ELF-1 (cell line): ENCODE data around the gene AATK.
"Not testable (repeated sequence)": the region's sequence is repeated elsewhere in the genome, so short reads cannot be mapped to it uniquely, and the experiment has no call there.

Experiments
- DNase-seq: peaks from one replicate; pipeline ENCODE4 v3.0.0-alpha.2; 2016; ENCODE audit warnings: low read depth, low spot score

The AATK gene

GRCh38 chr17:81093619-81094508 is 72.2 kb downstream of the AATK start:
- DNase-seq, result no peak

GRCh38 chr17:81092518-81093095 is 73.4 kb downstream of the AATK start:
- no peak for DNase-seq

- peak; percentile 66 for DNase-seq
Measured at GRCh38 chr17:81091774-81092517, 74.1 kb downstream of the AATK start.

GRCh38 chr17:81091154-81091553 is 74.9 kb downstream of the AATK start:
- no peak for DNase-seq

GRCh38 chr17:81090361-81091136 is 75.5 kb downstream of the AATK start:
- peak; percentile 60 for DNase-seq

GRCh38 chr17:81086789-81087551 is 79.1 kb downstream of the AATK start:
- DNase-seq, result no peak

GRCh38 chr17:81085420-81085911 is 80.6 kb downstream of the AATK start:
- DNase-seq, result no peak

GRCh38 chr17:81084680-81085419 is 81.2 kb downstream of the AATK start:
- no peak for DNase-seq

GRCh38 chr17:81083125-81083765 is 82.8 kb downstream of the AATK start:
- no peak for DNase-seq

- no peak for DNase-seq
Measured at GRCh38 chr17:81082177-81083073, 83.6 kb downstream of the AATK start.

GRCh38 chr17:81081222-81082176 is 84.5 kb downstream of the AATK start:
- DNase-seq, result no peak

- no peak for DNase-seq
Measured at GRCh38 chr17:81080019-81080418, 86.0 kb downstream of the AATK start.

GRCh38 chr17:81078026-81078913 is 87.8 kb downstream of the AATK start:
- DNase-seq, result not testable (repeated sequence)

- DNase-seq, result peak; percentile 51
Measured at GRCh38 chr17:81076141-81076679, 89.8 kb downstream of the AATK start.

GRCh38 chr17:81075307-81075706 is 90.7 kb downstream of the AATK start:
- DNase-seq, result no peak

GRCh38 chr17:81074875-81075274 is 91.1 kb downstream of the AATK start:
- no peak for DNase-seq
